Measurements from ENCODE around the gene ZXDC.

ZXDC gene

GRCh38 chr3:126511291-126511690 lies 35.6 kb upstream of the ZXDC start:
- no peak for DNase-seq

GRCh38 chr3:126510308-126510910 lies 34.7 kb upstream of the ZXDC start:
- no peak for DNase-seq

GRCh38 chr3:126509597-126510307 lies 34.1 kb upstream of the ZXDC start:
- no peak for DNase-seq

- no peak for DNase-seq
These were observed 32.9 kb upstream of the ZXDC start for GRCh38 chr3:126508564-126508964.

GRCh38 chr3:126507886-126508285 lies 32.2 kb upstream of the ZXDC start:
- DNase-seq = no peak

GRCh38 chr3:126503701-126504100 lies 28.0 kb upstream of the ZXDC start:
- no peak for DNase-seq

GRCh38 chr3:126502656-126503055 lies 27.0 kb upstream of the ZXDC start:
- DNase-seq = no peak

GRCh38 chr3:126501736-126502135 lies 26.0 kb upstream of the ZXDC start:
- no peak for DNase-seq

- DNase-seq = no peak
These were observed 25.4 kb upstream of the ZXDC start for GRCh38 chr3:126501054-126501453.

GRCh38 chr3:126500016-126500415 lies 24.3 kb upstream of the ZXDC start:
- DNase-seq = no peak

GRCh38 chr3:126499401-126499800 lies 23.7 kb upstream of the ZXDC start:
- DNase-seq = no peak

- DNase-seq = no peak
These were observed 23.2 kb upstream of the ZXDC start for GRCh38 chr3:126498929-126499328.

GRCh38 chr3:126498461-126498860 lies 22.8 kb upstream of the ZXDC start:
- DNase-seq = no peak

- DNase-seq = no peak
These were observed 22.3 kb upstream of the ZXDC start for GRCh38 chr3:126497956-126498355.

GRCh38 chr3:126496894-126497850 lies 21.5 kb upstream of the ZXDC start:
- DNase-seq = no peak

- DNase-seq = no peak
These were observed 20.1 kb upstream of the ZXDC start for GRCh38 chr3:126495786-126496185.

GRCh38 chr3:126494970-126495230 lies 19.2 kb upstream of the ZXDC start:
- DNase-seq = no peak

- DNase-seq = no peak
These were observed 18.7 kb upstream of the ZXDC start for GRCh38 chr3:126494204-126494969.

- DNase-seq = no peak
These were observed 18.0 kb upstream of the ZXDC start for GRCh38 chr3:126493739-126494138.

- no peak for DNase-seq
These were observed 17.4 kb upstream of the ZXDC start for GRCh38 chr3:126493051-126493450.

- DNase-seq = peak; percentile 6 to 32
These were observed 15.7 kb upstream of the ZXDC start for GRCh38 chr3:126491221-126492013.

- DNase-seq = no peak
These were observed 14.9 kb upstream of the ZXDC start for GRCh38 chr3:126490619-126491018.
